H9 (cell line): ENCODE data around the gene MAL. TPM values are rescaled to one million over a fixed set of nuclear protein-coding genes. Genes with fewer than 3 reads are reported as not detected.
A peak's percentile ranks its signal among the peaks of the same experiment; 100 is the strongest.

Experiments used
- DNase-seq: peaks from one replicate; pipeline ENCODE4 v3.0.0-alpha.2; 2017
- H2AFZ ChIP-seq: one replicate; pipeline ENCODE4 v1.6.1; 2013; ENCODE audit warnings: mild to moderate bottlenecking, low read length, control low read depth, moderate library complexity
- H2AK5ac ChIP-seq: 2 replicates; pipeline ENCODE4 v1.6.1; 2013; ENCODE audit warnings: low read length, control low read depth, mixed read lengths; ENCODE audit not compliant: insufficient read length
- H2BK120ac ChIP-seq: one replicate; pipeline ENCODE4 v1.6.1; 2013; ENCODE audit warnings: low read depth, mild to moderate bottlenecking, low read length, control low read depth, inconsistent platforms; ENCODE audit not compliant: poor library complexity, severe bottlenecking
- H2BK12ac ChIP-seq: 2 replicates; pipeline ENCODE4 v1.6.1; 2013; ENCODE audit warnings: low read length, control low read depth, mixed read lengths, low read depth; ENCODE audit not compliant: insufficient read length
- H2BK15ac ChIP-seq: 2 replicates; pipeline ENCODE4 v1.6.1; 2013; ENCODE audit warnings: low read depth, low read length, control low read depth
- H2BK20ac ChIP-seq: one replicate; pipeline ENCODE4 v1.6.1; 2013; ENCODE audit warnings: low read depth, mild to moderate bottlenecking, low read length, control low read depth, inconsistent platforms; ENCODE audit not compliant: poor library complexity, severe bottlenecking
- H2BK5ac ChIP-seq: 2 replicates; pipeline ENCODE4 v1.6.1; 2013; ENCODE audit warnings: low read length, control low read depth, mixed read lengths; ENCODE audit not compliant: insufficient read length
- H3K14ac ChIP-seq: 2 replicates; pipeline ENCODE4 v1.6.1; 2013; ENCODE audit warnings: low read length, control low read depth; ENCODE audit not compliant: insufficient read depth
- H3K18ac ChIP-seq: 2 replicates; pipeline ENCODE4 v1.6.1; 2013; ENCODE audit warnings: low read depth, mild to moderate bottlenecking, mixed read lengths, low read length, control low read depth; ENCODE audit not compliant: insufficient read length
- H3K23ac ChIP-seq: 2 replicates; pipeline ENCODE4 v1.6.1; 2013; ENCODE audit warnings: low read length, control low read depth, mixed read lengths, low read depth; ENCODE audit not compliant: insufficient read length
- H3K23me2 ChIP-seq: 2 replicates; pipeline ENCODE4 v1.6.1; 2013; ENCODE audit warnings: low read depth, mild to moderate bottlenecking, mixed read lengths, low read length, control low read depth; ENCODE audit not compliant: insufficient read length, poor library complexity, severe bottlenecking
- H3K27ac ChIP-seq: 2 replicates; pipeline ENCODE4 v1.5.1; 2013; ENCODE audit warnings: low read length, control low read depth, mixed read lengths, low read depth; ENCODE audit not compliant: insufficient read length
- H3K27me3 ChIP-seq: 2 replicates; pipeline ENCODE4 v1.6.1; 2013; ENCODE audit warnings: low read length, control low read depth, inconsistent platforms; ENCODE audit not compliant: insufficient read depth
- H3K4ac ChIP-seq: 2 replicates; pipeline ENCODE4 v1.6.1; 2013; ENCODE audit warnings: low read depth, mild to moderate bottlenecking, control low read depth, inconsistent platforms, low read length, moderate library complexity
- H3K4me1 ChIP-seq: 2 replicates; pipeline ENCODE4 v1.6.1; 2013; ENCODE audit warnings: low read length, control low read depth, inconsistent platforms; ENCODE audit not compliant: insufficient read depth
- H3K4me2 ChIP-seq: 2 replicates; pipeline ENCODE4 v1.6.1; 2013; ENCODE audit warnings: low read length, control low read depth, mixed read lengths; ENCODE audit not compliant: insufficient read length, insufficient read depth
- H3K56ac ChIP-seq: 2 replicates; pipeline ENCODE4 v1.6.1; 2013; ENCODE audit warnings: low read depth, mild to moderate bottlenecking, mixed read lengths, low read length, control low read depth; ENCODE audit not compliant: insufficient read length
- H3K79me1 ChIP-seq: 2 replicates; pipeline ENCODE4 v1.6.1; 2013; ENCODE audit warnings: low read depth, mild to moderate bottlenecking, moderate library complexity, low read length, control low read depth, inconsistent platforms; ENCODE audit not compliant: insufficient read depth, poor library complexity, severe bottlenecking
- H3K79me2 ChIP-seq: 2 replicates; pipeline ENCODE4 v1.6.1; 2013; ENCODE audit warnings: low read length, control low read depth, inconsistent platforms; ENCODE audit not compliant: insufficient read depth
- H3K9ac ChIP-seq: 2 replicates; pipeline ENCODE4 v1.6.1; 2013; ENCODE audit warnings: low read length, control low read depth, mixed read lengths; ENCODE audit not compliant: insufficient read length; ENCODE audit errors: extremely low read depth
- H3K9me3 ChIP-seq: one replicate; pipeline ENCODE4 v1.6.1; 2013; ENCODE audit warnings: low read depth, low read length, inconsistent platforms; ENCODE audit not compliant: control insufficient read depth
- H3T11ph ChIP-seq: one replicate; pipeline ENCODE4 v1.6.1; 2013; ENCODE audit warnings: mild to moderate bottlenecking, low read length, control low read depth, inconsistent platforms
- H4K20me1 ChIP-seq: one replicate; pipeline ENCODE4 v1.6.1; 2013; ENCODE audit not compliant: control insufficient read depth, insufficient read length, insufficient read depth
- H4K5ac ChIP-seq: 2 replicates; pipeline ENCODE4 v1.6.1; 2013; ENCODE audit warnings: low read depth, mild to moderate bottlenecking, mixed read lengths, low read length, control low read depth; ENCODE audit not compliant: insufficient read length
- H4K8ac ChIP-seq: replicated peaks from 2 replicates; pipeline ENCODE4 v1.6.1; 2013; ENCODE audit warnings: low read length, control low read depth, mixed read lengths, low read depth; ENCODE audit not compliant: insufficient read length
- H4K91ac ChIP-seq: 2 replicates; pipeline ENCODE4 v1.6.1; 2013; ENCODE audit warnings: low read depth, mild to moderate bottlenecking, moderate library complexity, mixed read lengths, low read length, control low read depth; ENCODE audit not compliant: insufficient read length
- H3K27ac Mint-ChIP-seq, 3 experiments: 2 replicates in 2 of 3; 3 replicates in 1 of 3; pipeline ENCODE4 v1.8.0; 2020 to 2021; ENCODE audit warnings: mixed read lengths in 3 of 3, mild to moderate bottlenecking in 1 of 3, moderate library complexity in 1 of 3
- H3K27me3 Mint-ChIP-seq: 2 replicates; pipeline ENCODE4 v1.8.0; 2021; ENCODE audit warnings: low read depth, mild to moderate bottlenecking, moderate library complexity, mixed read lengths
- H3K36me3 Mint-ChIP-seq, 3 experiments: 2 replicates in 2 of 3; 3 replicates in 1 of 3; pipeline ENCODE4 v1.8.0; 2020 to 2021; ENCODE audit warnings: low read depth in 3 of 3, mixed read lengths in 3 of 3; ENCODE audit not compliant: insufficient read depth in 1 of 3
- H3K4me1 Mint-ChIP-seq, 2 experiments: 2 replicates each; pipeline ENCODE4 v1.8.0; 2020; ENCODE audit warnings: mixed read lengths in 2 of 2
- H3K4me3 Mint-ChIP-seq, 2 experiments: 2 replicates in 1 of 2; 3 replicates in 1 of 2; pipeline ENCODE4 v1.8.0; 2020 to 2021; ENCODE audit warnings: mild to moderate bottlenecking in 2 of 2, mixed read lengths in 2 of 2, moderate library complexity in 1 of 2
- H3K9me3 Mint-ChIP-seq, 2 experiments: 2 replicates in 1 of 2; 3 replicates in 1 of 2; pipeline ENCODE4 v1.8.0; 2020; ENCODE audit warnings: mild to moderate bottlenecking in 2 of 2, mixed read lengths in 2 of 2, moderate library complexity in 1 of 2
- CTCF ChIP-seq: fragments of 200-600 bp; sonication (generic); conservative IDR thresholded peaks from 3 replicates; pipeline ENCODE4 v1.8.0; 2021; ENCODE audit warnings: antibody characterized with exemption, mild to moderate bottlenecking
- WGBS: extraction: QIAGEN DNeasy Blood & Tissue Kit; methylation state at CpG from one replicate; pipeline ENCODE4 v1.1.7; 2013; ENCODE audit warnings: missing lambda C conversion rate, low lambda C conversion rate, mixed read lengths; ENCODE audit not compliant: insufficient read length; ENCODE audit errors: extremely low coverage; 5-methylcytosine and 5-hydroxymethylcytosine counted together
- total RNA-seq: library from RNA; stranded (reverse); gene quantifications from 2 replicates; pipeline ENCODE4 v1.2.1, GENCODE V29; 2021

Gene MAL
- total RNA-seq, 1 experiment from 2014 or later = not detected

DNA sequence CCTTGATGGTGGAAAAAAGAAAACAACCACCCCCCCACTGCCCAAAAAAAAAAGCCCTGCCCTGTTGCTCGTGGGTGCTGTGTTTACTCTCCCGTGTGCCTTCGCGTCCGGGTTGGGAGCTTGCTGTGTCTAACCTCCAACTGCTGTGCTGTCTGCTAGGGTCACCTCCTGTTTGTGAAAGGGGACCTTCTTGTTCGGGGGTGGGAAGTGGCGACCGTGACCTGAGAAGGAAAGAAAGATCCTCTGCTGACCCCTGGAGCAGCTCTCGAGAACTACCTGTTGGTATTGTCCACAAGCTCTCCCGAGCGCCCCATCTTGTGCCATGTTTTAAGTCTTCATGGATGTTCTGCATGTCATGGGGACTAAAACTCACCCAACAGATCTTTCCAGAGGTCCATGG, 28.0 kb downstream of the MAL start:
- Histone ChIP-seq H4K8ac (no peak overlapping the region), H3K18ac (no peak overlapping the region), H3K23me2 (no peaks in the 10 kb centered on the region), H3K9ac (no peak overlapping the region), H3K4me1 (no peaks in the 10 kb centered on the region; the same call in 1 of the 2 replicates), H4K20me1 (no peaks in the 10 kb centered on the region), H3K56ac (no peak overlapping the region), H3K79me1 (no peaks in the 10 kb centered on the region), H2BK20ac (no peak overlapping the region), H3K4me2 (no peak overlapping the region), H3K27me3 (no peaks in the 10 kb centered on the region), H2AK5ac (no peak overlapping the region), H3K27ac (no peak overlapping the region), H2BK12ac (no peak overlapping the region), H3K4ac (no peak overlapping the region), H2BK15ac (no peak overlapping the region), H2BK120ac (no peak overlapping the region), H2BK5ac (no peak overlapping the region), H3K14ac (no peak overlapping the region), H3K9me3 (no peaks in the 10 kb centered on the region), H2AFZ (no peak overlapping the region), H4K91ac (no peak overlapping the region), H3T11ph (no peak overlapping the region), H3K23ac (no peak overlapping the region), H4K5ac (no peak overlapping the region), H3K79me2 (no peaks in the 10 kb centered on the region)
- H3K4me3 Mint-ChIP-seq = peak overlapping the region in 1 of 2 experiments; percentile 47; a peak in 1 of 5 replicates
- peaks cover 45% of the 10 kb centered on the region for H3K27me3 Mint-ChIP-seq
- no peak overlapping the region for H3K27ac Mint-ChIP-seq
- H3K36me3 Mint-ChIP-seq = no peaks in the 10 kb centered on the region
- peak; percentile 70 for TF ChIP-seq CTCF
- H3K9me3 Mint-ChIP-seq = no peaks in the 10 kb centered on the region
- WGBS = no CpG with 5 or more reads among the region's 11 CpGs
- DNase-seq = peak; percentile 58
- peaks cover 4 to 8% of the 10 kb centered on the region in 2 experiments for H3K4me1 Mint-ChIP-seq
